ENCODE measurements around the gene PTX4.

Gene PTX4

DNA sequence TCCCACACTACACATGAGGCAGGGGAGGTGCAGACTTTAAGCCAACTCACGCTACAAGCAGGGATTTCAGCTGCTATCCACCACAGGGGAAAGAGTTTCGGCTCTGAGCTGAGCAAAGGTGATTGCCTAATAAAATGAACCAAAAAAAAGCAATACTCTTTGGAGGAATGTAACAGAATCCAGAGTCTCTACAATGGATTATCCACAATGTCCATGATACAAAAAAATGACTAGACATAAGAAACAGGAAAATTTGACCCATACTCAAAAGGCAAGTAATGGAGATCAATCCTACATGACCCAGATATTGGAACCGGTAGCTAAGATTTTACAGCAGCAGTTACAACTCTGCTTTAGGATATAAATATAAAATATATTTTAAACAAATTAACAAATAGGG, 25.8 kb upstream of the PTX4 start:
- TF ChIP-seq EGR1 (IDR thresholded peaks at IDR 0.05), result no peak
- no peak for TF ChIP-seq TAF1 (IDR thresholded peaks at IDR 0.05; ENCODE audit: low read depth)
- TF ChIP-seq ZBTB7A (IDR thresholded peaks at IDR 0.05; ENCODE audit: low read depth), result no peak
- no peak for TF ChIP-seq YY1 (IDR thresholded peaks at IDR 0.05; ENCODE audit: low read depth)
- TF ChIP-seq, protein P1, sequence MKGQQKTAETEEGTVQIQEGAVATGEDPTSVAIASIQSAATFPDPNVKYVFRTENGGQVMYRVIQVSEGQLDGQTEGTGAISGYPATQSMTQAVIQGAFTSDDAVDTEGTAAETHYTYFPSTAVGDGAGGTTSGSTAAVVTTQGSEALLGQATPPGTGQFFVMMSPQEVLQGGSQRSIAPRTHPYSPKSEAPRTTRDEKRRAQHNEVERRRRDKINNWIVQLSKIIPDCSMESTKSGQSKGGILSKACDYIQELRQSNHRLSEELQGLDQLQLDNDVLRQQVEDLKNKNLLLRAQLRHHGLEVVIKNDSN (IDR thresholded peaks at IDR 0.05), result no peak
- TF ChIP-seq TEAD4 (IDR thresholded peaks at IDR 0.05), result no peak
- TF ChIP-seq CREB1 (IDR thresholded peaks at IDR 0.05; ENCODE audit: low read depth), result no peak
- no peak for TF ChIP-seq FOXM1 (IDR thresholded peaks at IDR 0.05; ENCODE audit: borderline replicate concordance, low read depth)
- TF ChIP-seq MAX (IDR thresholded peaks at IDR 0.05), result no peak
- no peak for TF ChIP-seq RAD21 (IDR thresholded peaks at IDR 0.05; ENCODE audit: low read depth)
- TF ChIP-seq NFIC (IDR thresholded peaks at IDR 0.05), result no peak
- TF ChIP-seq EP300 (IDR thresholded peaks at IDR 0.05; ENCODE audit: borderline replicate concordance), result no peak
- TF ChIP-seq, protein P2, sequence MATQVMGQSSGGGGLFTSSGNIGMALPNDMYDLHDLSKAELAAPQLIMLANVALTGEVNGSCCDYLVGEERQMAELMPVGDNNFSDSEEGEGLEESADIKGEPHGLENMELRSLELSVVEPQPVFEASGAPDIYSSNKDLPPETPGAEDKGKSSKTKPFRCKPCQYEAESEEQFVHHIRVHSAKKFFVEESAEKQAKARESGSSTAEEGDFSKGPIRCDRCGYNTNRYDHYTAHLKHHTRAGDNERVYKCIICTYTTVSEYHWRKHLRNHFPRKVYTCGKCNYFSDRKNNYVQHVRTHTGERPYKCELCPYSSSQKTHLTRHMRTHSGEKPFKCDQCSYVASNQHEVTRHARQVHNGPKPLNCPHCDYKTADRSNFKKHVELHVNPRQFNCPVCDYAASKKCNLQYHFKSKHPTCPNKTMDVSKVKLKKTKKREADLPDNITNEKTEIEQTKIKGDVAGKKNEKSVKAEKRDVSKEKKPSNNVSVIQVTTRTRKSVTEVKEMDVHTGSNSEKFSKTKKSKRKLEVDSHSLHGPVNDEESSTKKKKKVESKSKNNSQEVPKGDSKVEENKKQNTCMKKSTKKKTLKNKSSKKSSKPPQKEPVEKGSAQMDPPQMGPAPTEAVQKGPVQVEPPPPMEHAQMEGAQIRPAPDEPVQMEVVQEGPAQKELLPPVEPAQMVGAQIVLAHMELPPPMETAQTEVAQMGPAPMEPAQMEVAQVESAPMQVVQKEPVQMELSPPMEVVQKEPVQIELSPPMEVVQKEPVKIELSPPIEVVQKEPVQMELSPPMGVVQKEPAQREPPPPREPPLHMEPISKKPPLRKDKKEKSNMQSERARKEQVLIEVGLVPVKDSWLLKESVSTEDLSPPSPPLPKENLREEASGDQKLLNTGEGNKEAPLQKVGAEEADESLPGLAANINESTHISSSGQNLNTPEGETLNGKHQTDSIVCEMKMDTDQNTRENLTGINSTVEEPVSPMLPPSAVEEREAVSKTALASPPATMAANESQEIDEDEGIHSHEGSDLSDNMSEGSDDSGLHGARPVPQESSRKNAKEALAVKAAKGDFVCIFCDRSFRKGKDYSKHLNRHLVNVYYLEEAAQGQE (IDR thresholded peaks at IDR 0.05; ENCODE audit: low read depth), result no peak
- no peak for TF ChIP-seq TCF12 (IDR thresholded peaks at IDR 0.05; ENCODE audit: low read depth)
- TF ChIP-seq CEBPB (IDR thresholded peaks at IDR 0.05), result no peak

- no peak for TF ChIP-seq MAX (IDR thresholded peaks at IDR 0.05)
- no peak for TF ChIP-seq EP300 (IDR thresholded peaks at IDR 0.05; ENCODE audit: borderline replicate concordance)
- TF ChIP-seq CREB1 (IDR thresholded peaks at IDR 0.05; ENCODE audit: low read depth), result no peak
Observed at GRCh38 chr16:1512774-1513173, 24.0 kb upstream of the PTX4 start.

GRCh38 chr16:1511662-1512569, 23.2 kb upstream of the PTX4 start:
- TF ChIP-seq YY1 (IDR thresholded peaks at IDR 0.05; ENCODE audit: low read depth), result no peak
- TF ChIP-seq EP300 (IDR thresholded peaks at IDR 0.05; ENCODE audit: borderline replicate concordance), result no peak
- no peak for TF ChIP-seq TCF12 (IDR thresholded peaks at IDR 0.05; ENCODE audit: low read depth)
- TF ChIP-seq, protein P2 (IDR thresholded peaks at IDR 0.05; ENCODE audit: low read depth), result no peak
- no peak for TF ChIP-seq ZBTB7A (IDR thresholded peaks at IDR 0.05; ENCODE audit: low read depth)

GRCh38 chr16:1510941-1511351, 22.2 kb upstream of the PTX4 start:
- TF ChIP-seq CREB1 (IDR thresholded peaks at IDR 0.05; ENCODE audit: low read depth) (no peak), RAD21 (IDR thresholded peaks at IDR 0.05; ENCODE audit: low read depth) (no peak), MAX (IDR thresholded peaks at IDR 0.05) (no peak), ZBTB7A (IDR thresholded peaks at IDR 0.05; ENCODE audit: low read depth) (no peak), TAF1 (IDR thresholded peaks at IDR 0.05; ENCODE audit: low read depth) (no peak), CEBPB (IDR thresholded peaks at IDR 0.05) (no peak), TEAD4 (IDR thresholded peaks at IDR 0.05) (no peak), NFIC (IDR thresholded peaks at IDR 0.05) (no peak), TCF12 (IDR thresholded peaks at IDR 0.05; ENCODE audit: low read depth) (no peak), FOXM1 (IDR thresholded peaks at IDR 0.05; ENCODE audit: borderline replicate concordance, low read depth) (no peak), EGR1 (IDR thresholded peaks at IDR 0.05) (no peak), YY1 (IDR thresholded peaks at IDR 0.05; ENCODE audit: low read depth) (no peak), EP300 (IDR thresholded peaks at IDR 0.05; ENCODE audit: borderline replicate concordance) (no peak)
- TF ChIP-seq, protein P1 (IDR thresholded peaks at IDR 0.05), result no peak
- TF ChIP-seq, protein P2 (IDR thresholded peaks at IDR 0.05; ENCODE audit: low read depth), result no peak
